GM19099 (cell line): ENCODE measurements around the gene RAD51B.

Source experiments
- POLR2A ChIP-seq: IDR thresholded peaks from 3 replicates; pipeline ENCODE4 v1.6.1; 2011; ENCODE audit warnings: low read depth; ENCODE audit not compliant: insufficient read length; ENCODE audit errors: extremely low read depth

The RAD51B gene

DNA sequence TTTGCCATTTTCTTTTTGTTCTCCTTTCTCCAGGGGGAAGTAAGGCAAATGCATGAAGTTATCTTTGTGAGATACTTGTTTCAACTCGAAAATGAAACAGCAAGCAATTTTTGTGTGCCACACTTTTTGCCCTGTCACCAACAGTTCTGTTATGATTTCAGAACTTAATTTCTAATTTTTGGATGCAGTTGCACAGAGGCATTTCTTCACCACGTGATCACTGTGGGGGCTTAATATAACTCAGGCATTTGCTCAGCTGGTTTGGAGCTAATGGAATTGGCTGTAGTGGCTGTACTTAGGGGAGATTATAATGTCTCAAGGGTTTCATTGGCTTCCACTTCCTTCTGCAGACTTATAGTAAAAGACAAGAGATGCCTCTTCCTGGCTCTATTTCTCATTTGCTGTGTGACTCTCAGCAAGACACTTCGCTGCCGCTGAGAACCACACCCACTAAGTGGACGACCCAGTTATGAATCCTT is 452.4 kb downstream of the RAD51B start:
- TF ChIP-seq POLR2A: peak; percentile 26

DNA sequence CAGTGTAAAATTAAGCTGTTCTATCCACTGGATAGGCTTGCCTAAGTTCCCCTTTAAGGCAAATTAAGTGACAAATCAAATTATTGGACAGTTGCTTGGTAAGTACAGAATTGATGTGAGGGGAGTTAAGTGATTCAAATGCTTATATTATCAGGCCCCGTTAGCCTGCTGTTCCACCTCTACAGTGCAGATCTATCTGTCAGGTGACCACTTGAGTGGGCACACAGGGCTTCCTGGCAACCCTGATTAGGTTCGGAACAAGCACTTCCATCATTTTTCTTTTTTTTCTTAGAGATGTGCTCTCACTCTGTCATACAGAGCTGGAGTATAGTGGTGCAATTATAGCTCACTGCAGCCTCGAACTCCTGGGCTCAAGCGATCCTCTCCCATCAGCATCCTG is 453.8 kb downstream of the RAD51B start:
- TF ChIP-seq POLR2A: no peak

DNA sequence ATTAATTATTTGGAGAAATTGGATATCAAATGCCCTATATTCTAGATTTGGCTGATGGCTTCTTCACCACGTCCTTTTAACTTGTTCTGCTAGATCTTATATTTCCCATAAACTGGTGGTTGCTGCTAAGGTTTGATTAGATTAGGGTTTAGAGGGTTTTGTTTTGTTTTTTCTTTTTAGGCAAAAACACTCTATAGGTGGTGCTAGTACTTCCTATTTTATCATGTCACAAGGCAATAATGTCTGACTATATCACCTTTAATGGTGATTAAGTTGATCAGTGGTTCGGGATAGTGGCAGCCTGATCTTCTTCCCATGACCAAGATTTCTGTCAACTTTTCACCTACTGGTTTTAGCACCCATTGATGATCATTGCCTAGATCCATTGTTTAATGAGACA is 455.1 kb downstream of the RAD51B start:
- TF ChIP-seq POLR2A: no peak

DNA sequence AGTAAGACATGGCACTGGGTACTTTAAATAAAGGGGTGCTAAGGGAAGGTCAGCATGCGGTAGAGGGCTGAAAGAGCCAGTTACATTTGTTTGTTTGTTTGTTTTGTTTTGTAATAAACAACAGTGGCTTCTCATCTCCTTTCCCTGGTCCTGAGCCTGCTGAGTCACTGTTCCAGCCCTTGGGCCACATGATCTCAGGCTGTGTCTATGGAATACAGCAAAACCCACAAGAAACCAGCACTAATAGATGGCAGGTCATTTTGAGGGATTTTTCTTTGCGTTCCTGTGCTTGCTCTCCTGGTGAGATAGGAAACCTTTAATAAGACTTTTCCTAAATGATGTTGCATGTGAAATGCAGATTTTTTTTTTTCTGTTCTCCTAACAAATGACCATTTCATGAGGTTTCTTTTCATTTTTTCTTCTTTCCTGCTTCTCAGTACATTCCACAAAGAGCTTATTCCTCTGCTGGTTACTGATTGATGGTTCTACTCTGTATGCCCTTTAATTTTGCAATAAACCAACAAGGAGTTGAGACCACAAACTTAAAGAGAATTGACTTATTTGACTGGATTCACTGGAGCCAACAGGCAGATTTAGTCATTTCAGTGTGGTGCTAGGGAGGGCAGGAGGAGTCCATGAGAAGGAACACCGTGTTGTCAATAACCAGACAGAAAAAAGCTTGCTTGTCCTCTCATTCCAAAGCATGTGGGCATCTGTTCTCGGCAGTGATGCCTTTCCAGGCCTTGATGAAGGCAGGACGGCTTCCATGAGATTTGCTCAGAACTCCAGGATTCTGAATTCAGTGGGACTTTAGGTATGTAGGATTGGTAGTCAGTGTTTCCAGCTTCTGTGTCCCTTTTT is 459.2 kb downstream of the RAD51B start:
- TF ChIP-seq POLR2A: peak; percentile 12

DNA sequence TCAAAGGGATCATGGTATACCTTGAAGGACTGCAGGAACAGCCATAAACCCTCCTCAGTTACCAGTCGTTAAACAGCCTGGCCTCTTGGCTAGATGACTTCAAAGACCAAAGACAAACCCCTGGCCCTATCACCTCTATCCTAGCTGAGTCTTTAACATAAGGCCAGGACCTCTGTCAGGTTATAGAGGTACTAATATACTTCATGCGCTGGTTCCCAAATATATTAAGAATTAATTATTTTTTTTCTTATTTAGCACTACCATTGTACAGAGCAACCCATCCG is 459.8 kb downstream of the RAD51B start:
- TF ChIP-seq POLR2A: peak; percentile 11

DNA sequence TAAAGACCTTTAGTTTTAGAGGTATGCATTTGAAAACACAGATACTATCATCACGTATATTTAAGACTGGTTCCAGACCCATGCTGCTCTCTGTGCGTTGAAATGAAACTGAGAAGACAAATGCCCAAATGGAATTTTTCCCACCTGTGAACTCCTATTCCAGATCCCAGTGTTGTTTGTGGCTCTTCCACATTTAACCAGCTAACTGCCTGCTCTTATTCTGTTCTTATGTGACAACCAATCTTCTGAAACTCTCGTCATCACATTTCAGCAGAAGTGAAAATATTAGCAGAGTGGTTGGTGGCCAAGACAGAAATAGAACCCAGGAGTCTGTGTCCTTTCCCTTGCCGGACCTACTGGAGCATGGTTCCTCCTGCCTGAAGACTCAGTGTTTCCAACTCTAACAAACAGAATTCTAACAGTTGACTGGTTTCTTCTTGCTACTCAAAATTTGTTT is 460.2 kb downstream of the RAD51B start:
- peak; percentile 46 for TF ChIP-seq POLR2A

DNA sequence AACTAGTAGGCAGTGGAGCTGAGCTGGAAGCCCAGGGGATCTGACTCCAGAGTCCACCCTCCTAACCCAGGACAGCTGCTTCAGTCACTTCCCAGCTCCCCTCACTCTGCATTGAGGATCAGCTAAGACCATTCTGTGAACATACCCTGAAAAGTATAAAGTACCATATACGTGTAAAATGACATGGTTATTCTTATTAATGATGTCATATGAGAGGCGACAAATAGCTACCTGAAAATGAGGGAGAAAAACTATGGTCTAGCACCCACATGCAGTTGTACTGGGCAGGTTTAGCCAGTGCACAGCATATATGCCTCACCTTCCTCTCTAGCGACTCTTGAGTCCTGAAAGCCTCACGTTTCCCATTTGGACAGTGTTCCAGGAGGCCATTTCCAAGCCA is 461.9 kb downstream of the RAD51B start:
- TF ChIP-seq POLR2A: no peak

DNA sequence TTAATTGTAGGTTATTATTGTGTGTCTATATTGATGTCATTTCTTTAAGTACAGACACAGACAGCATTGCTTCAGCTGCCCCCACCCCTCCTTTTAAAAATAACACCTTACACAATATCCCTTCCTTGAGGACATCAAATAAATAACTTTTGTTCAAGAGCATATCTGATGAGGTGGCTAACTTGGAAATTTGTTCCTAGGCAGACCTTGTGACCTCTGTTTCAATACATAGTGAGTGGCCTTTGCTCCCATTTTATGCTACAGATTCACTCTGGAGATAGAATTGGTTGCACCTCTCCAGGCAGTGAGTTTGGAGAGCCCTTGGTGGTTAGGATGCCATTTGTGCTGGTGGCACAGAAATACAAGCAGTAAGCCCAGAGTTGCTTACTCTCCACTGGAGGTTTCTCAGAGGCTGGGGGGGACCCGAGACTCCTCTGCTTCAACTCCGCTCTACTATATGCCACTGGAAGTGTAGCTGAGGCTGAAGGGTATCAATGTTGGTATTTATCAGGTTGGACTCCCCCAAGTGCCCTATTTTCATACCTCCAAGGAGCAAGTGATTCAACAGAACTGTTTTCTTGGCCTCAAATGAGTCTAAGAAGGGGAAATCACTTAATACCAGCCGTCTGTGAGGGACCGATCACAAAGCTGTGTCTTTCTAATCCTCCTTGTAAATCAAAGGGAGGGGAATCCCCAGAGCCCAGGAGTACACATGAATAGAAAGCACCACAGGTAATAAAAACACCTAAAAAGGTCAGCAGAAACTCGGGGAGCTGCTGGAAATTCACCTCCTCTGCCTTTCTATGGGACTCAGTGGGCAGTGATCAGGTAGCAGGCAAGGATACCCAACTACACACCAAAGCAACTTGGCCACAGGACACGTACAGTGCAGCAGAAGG is 463.1 kb downstream of the RAD51B start:
- no peak for TF ChIP-seq POLR2A

DNA sequence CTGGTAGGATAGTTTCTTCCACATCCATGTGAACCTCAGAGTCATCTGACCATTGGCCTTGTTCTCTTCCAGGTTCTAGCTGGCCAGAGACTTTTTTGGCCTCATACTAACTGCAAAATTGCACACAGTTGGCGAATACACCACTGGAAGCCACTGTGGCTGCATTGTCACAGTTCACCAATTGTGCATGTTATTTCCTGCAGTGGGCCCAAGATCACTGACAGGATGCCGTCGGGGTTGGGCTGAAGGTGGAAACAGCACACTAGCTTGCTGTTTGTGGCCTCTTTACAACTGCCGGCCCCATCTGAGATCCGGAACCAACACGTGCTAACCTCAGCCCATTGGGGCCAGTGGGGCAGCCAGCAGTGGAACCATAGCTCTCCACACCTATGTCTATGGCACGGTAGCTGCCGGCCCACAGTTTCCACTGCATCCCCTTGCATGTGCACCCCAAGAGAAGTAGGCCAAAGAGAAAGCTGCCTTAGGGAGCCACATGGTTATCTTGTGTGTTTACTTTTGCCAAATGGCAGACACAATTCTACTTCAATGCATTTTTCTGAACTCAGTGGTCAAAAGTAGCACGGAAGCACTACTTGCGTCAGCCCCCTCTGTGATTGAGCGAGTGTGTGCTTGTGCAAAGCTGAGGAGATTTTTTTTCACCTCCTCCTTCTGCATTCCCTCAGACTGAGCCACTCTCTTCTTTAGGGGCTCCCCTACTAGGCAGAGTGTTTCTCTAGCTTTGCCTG is 464.0 kb downstream of the RAD51B start:
- peak; percentile 53 for TF ChIP-seq POLR2A

DNA sequence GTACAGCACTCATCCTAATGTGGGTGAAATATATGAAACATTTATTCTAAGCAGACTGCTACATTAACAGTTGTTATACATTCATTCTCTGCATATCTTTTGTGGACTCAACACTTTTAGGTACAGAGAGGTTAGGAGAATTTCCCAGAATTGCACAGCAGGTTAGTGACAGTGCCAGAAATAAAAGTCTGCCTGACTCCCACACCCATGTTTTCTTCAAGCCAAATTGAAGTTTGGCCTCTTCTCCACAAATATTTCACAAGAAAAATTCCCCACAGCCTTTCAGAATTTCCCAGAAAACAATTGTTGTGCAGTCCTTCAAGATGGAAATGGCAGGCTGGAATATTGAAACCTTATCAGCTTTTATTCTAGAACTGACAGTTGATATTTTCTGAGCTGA is 464.8 kb downstream of the RAD51B start:
- no peak for TF ChIP-seq POLR2A

DNA sequence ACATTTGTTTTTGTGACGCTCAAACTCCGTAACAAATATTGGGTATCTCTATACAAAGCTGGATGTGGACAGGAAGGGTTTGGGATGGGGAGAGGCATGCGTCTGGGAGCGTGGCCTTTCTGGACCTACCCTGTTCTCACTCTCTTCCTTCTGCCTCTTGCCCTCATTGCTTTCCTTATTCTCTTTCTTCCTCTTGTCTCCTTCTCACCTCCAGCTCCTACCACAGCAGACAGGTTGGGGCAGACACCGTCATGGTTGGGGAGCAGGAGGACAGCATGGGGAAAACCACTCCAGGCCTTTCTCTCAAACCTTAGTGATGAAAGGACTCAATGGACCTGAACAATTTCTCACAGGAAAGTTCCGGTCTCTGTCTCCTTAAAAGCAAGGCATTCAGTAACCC is 465.3 kb downstream of the RAD51B start:
- TF ChIP-seq POLR2A: no peak

DNA sequence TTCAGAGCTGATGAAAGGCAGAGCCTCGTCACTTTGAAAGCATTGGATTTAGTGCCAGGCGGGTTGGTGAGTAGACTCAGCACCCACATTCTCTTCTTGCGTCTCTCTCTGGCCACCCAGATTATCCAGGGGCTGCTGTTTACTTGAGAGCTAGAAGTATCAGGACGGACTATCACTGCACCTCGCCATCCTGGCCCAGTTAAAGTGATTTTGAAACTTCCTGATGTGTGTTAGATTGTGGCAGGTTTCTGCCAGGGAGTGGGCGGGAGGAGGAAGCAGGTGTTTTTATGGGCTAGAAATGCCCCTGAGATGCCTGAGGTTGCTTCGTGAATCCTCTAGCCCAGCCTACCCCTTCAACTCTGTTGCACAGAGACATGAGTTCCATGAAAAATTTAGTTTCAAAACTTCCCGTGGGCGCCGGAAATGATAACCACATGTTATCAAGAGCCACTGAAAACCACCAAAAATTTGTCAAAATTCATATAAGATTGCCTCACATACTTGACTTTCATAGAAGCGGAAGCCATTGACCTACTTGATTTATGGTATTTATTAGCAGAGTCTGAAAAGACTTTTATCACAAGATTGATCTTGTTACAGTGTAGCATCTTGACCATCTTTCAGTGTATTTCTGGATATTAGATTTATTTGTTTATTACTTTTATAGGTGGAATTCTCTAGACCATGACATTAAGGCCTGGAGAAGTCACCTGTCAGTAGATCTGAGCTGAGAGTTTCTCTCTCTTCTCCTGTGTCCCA is 466.0 kb downstream of the RAD51B start:
- peak; percentile 53 for TF ChIP-seq POLR2A

DNA sequence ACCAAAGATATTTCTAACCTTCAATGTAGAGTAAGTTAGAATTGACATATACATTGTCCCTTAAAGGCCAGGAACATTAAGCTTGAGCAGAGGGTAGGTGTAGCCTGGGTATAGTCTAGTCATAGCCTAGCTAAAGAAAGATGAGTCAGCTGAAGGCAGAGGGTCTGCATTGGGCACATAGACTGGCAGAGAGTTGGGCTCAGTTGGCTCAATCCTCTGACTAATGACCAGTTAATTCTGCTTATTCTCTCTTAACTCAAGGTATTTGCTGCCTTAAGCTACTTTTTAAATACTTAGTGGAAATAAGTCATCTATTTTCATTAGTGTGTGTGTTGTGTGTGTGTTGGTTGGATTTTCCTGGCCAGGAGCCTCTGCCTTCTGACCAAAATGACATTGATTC is 467.1 kb downstream of the RAD51B start:
- TF ChIP-seq POLR2A: no peak

DNA sequence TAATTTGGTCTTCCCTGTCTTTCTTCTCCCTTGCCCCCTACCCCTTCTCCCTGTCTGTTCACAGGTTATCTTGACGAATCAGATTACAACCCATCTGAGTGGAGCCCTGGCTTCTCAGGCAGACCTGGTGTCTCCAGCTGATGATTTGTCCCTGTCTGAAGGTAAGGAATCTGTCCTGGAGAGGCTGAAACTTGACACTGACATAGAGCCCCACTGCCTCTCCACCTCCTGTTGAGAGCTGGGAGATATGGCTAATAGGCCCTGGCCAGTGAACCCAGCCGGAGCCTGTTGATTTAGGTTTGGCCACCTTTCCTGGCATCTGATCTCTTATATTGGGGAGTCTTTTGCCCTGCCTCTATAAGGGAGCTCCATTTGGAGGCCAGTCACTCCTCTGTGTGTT is 472.2 kb downstream of the RAD51B start:
- no peak for TF ChIP-seq POLR2A
